VCaP (cell line): Measurements from ENCODE around the gene DENND1A.

Source experiments
- H3K27ac ChIP-seq: fragments of 450-650 bp; 2 replicates; pipeline ENCODE4 v1.5.1; 2017
- TF ChIP-seq, protein P1 (sequence below): fragments of 450-650 bp; conservative IDR thresholded peaks from 2 replicates; pipeline ENCODE4 v1.5.1; 2017; ENCODE audit warnings: mild to moderate bottlenecking, moderate library complexity

DENND1A gene

DNA sequence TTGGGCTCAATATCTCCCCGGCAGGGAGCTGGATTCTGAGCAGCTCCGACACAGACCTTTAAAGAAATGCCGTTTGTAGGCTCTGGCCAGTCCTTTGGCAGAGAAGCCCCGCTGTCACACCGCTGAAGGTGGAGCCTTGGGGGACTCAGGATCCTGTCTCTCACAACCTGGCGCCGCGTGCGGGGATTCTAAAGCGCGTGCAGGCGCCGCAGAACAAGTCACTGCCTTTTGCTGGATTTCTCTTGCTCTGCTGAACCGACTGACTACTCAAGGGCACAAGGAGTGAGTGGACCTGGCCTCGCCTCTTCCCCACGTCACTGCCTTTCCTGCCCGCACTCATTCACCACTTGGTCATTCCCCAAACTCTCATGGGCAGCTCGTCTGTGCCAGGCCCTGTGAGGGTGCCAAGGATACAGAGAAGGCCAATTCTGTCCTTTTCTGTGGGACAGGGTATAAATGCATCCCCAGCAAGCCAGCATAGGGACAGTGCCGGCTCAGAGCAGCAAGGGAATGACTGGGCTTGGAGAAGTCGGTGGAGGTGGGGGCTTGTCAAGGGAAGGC lies 504.6 kb downstream of the DENND1A start:
- no peak overlapping the region for H3K27ac ChIP-seq
- TF ChIP-seq, protein P1, sequence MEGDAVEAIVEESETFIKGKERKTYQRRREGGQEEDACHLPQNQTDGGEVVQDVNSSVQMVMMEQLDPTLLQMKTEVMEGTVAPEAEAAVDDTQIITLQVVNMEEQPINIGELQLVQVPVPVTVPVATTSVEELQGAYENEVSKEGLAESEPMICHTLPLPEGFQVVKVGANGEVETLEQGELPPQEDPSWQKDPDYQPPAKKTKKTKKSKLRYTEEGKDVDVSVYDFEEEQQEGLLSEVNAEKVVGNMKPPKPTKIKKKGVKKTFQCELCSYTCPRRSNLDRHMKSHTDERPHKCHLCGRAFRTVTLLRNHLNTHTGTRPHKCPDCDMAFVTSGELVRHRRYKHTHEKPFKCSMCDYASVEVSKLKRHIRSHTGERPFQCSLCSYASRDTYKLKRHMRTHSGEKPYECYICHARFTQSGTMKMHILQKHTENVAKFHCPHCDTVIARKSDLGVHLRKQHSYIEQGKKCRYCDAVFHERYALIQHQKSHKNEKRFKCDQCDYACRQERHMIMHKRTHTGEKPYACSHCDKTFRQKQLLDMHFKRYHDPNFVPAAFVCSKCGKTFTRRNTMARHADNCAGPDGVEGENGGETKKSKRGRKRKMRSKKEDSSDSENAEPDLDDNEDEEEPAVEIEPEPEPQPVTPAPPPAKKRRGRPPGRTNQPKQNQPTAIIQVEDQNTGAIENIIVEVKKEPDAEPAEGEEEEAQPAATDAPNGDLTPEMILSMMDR, result no peak

DNA sequence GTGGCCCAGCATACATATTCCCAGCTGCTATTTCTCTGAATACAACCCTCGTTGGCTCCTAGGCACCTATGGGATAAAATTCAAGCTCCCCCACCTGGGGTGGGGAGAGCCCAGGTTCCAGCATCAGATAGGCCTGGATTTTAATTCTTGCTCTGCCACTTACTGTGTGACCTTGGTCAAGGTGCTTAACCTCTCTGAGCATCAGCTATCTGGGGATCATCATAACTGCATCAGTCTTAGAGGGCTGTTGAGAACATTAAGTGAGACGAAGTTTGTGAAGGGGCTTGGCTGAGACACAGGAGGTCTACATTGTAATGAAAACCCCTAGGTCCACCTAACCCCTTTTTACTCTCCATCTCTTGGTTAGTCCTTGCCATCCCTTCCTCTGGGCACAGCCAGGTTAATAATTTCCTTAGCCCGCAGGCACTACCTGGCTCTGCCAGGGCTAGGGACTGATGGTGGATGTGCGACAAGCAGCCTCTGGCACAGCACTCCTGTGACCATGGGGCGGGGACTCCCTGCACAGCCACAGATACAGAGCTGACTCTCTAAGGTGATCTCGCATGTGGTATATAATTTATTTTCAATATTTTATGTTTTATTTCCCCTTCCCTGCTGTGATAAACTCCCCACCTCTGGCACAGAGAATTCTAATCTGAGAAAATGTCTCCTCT lies 505.2 kb downstream of the DENND1A start:
- H3K27ac ChIP-seq, result no peak overlapping the region
- TF ChIP-seq, protein P1, result no peak

DNA sequence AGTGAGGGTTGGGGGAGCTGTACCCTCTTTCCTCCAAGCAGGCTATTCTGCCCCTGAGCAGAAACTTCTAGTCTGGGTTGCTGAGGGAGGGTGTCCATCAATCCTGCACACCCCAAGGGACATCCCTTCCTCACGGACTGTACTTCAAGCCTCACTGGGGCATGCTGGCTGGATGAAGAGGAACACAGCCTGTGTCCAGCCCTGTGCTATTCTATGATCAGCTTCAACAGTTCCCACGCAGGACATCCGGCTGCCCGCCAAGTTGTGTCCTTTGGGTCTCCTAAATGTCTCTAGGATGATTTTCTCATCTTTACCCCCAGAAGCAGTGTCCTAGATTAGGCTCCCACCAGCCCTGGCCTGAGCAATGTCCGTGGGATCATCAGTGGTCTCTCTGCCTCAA lies 505.8 kb downstream of the DENND1A start:
- no peak overlapping the region for H3K27ac ChIP-seq
- TF ChIP-seq, protein P1, result no peak

DNA sequence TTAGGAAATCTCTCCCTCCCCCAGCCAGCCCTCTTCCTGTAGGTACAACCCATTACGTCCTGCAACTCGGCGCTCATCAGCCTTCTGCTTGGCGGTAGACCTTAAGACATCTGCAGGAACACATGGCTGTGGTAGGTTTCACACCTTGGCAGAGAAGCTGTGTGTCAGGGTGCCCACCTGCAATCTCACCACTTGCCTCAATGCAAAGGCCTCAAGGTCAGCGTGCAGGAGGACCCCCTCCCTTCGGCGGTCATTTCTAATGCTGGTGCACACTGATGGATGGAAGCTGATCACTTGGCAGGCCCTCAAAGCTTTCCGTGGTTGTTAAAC lies 506.6 kb downstream of the DENND1A start:
- TF ChIP-seq, protein P1, result no peak
- H3K27ac ChIP-seq, result no peak overlapping the region

DNA sequence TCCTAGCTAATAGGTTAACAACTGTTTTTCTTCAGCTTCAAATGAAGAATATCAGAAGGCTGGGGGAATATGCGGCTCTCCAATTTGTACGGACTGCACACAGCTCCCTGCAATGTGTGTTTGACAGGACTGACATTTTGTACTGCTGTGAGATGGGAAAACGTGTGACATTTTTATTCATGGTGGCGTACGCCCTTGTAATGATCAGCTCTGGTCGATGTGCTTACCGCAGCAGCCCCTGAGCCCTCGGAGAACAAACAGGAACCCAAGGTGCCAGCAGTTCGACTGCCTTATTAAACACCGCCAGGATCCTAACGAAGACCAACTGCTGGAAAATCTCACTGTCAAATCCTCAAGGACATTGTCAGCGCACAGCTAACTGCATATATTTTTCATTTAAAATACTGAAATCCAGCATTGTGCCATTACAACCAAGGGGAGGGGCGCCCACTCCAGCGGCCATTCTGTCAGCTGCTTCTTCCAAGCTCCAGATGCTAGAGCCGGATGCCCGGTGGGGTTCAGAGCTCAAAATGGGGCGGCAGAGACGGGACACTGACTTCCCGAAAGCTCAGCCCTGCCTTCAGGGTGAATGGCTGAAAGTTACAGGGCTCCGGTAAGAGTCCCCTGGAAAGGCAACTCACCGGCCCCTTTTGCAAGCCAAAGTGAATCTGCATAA lies 507.2 kb downstream of the DENND1A start:
- TF ChIP-seq, protein P1, result no peak
- H3K27ac ChIP-seq, result no peak overlapping the region

DNA sequence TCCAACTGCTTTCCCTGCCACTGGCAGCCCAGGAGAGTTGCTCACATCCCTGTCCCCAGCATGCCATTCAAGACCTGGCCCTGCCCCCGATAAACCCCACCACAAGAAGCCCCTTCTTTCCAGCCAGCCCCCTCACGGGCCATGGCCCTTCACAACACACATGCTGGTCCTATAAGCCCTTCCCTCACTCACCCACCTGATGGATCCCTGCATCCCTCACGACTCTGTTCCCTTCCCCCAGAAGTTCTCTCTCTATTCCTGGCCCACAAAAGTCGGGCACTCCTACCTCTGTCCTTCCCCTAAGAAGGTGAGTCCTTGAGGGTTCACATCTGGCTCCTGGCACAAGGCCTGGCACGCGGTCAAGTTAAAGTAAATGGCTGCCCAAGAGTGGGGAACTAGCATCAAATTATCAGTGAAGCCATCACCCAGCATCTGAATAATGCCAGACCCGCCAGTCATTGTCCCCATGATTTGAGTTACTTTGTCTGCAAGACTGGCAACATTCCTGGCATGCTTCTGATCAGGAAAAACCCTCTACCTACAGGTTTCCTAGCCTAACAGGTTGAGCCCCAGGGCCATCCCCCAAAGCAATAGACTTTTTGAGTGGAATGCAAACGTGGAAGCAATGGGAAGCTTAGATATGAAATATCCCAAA lies 508.0 kb downstream of the DENND1A start:
- H3K27ac ChIP-seq, result no peak overlapping the region
- TF ChIP-seq, protein P1, result no peak

DNA sequence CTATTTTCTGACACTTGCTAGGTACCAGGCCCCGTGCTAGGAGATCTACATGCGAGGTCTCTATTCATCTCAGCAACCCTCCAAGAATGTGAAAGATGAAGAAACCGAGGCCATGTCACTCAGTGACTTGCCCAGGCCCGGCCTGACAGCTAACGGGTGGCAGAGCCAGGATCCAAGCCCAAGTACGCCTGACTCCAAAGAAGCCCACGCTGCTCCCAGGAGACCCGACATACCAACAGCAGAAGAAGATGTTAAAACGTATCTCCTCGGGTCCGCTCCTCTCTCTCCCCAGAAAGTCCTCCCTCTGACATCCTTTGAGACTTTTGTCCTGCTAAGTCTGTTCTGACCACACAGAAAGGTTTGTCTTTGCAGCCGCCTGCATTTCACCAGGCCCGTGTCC lies 508.7 kb downstream of the DENND1A start:
- TF ChIP-seq, protein P1, result no peak
- H3K27ac ChIP-seq, result no peak overlapping the region
